ENCODE data around the gene CYP51A1.
"Not testable (repeated sequence)": the region's sequence is repeated elsewhere in the genome, so short reads cannot be mapped to it uniquely, and the experiment has no call there.

The CYP51A1 gene

GRCh38 chr7:92134271-92135051, at the start of gene CYP51A1:
Gene CYP51A1, minus strand, starts transcription at chr7:92134477. Its CDS starts 113 bp downstream, at chr7:92134364.
- peak; percentile 97 for DNase-seq

DNA sequence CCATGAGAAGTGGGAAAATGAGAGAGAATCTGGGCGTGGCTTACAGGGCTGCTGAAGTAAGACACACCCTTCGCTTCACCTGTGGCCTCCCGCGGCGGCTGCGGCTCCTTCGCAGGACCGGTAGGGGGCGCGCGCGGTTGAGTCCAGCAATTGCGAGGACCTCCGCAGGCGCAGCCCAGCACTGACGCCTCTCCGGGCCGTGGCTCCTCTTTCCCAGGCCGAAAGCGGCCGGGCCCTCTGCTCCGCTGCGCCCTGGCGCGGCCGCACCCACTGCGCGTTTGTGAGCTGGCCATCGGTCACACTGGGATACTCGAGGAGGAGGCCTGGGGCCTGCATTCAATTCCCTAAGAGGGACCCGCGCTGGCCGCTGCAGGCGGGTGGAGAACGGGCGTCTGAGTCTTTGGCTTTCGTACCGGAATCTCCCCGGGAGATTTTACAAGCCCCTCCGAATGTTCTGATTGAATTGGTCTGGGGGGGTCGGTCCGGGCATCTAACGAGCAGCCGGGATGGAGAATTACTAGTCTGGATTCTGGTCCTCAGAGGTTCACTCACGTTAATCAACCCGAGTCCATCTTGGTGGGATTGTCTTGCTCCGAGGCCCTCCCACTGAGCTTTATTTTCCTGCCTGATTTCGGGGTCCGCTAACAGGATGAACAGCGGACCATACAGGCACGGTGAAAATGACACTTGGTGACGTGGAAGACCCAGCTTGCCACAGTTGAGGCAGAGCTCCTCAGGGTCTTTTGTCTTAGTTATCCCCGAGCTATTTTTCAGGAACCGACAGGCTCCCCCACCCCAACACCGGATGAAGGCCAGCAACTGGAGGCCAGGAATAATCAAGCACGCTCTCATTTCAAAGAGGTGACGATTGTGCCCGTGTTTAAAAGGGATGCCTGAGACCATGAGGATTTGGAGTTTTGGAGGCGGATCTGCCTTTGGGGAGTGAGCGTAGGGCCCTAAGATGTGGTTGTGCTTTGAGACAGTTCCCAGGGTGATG, 44.9 kb upstream of the CYP51A1 start, which contains the start of gene LRRD1:
Gene LRRD1 (minus strand): TSS at position 215 of the 997 bp plus-strand sequence. CDS start 13,940 bp downstream, outside the sequence.
- DNase-seq: peak; percentile 72

- DNase-seq: peak; percentile 10
Measured at GRCh38 chr7:92177362-92177761, 43.1 kb upstream of the CYP51A1 start.

DNA sequence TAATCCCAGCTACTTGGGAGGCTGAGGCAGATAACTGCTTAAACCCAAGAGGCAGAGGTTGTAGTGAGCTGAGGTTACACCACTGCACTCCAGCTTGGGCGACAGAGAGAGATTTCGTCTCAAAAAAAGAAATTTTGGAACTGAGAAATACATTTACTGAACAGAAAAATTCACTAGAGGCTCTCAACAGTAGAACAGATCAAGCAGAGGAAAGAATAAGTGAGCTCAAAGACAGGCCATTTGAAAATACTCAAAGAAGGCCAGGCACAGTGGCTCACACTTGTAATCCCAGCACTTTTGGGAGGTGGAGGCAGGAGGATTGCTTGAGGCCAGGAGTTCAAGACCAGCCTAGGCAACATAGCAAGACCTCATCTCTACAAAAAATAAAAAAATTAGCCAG, 35.3 kb upstream of the CYP51A1 start:
- DNase-seq: not testable (repeated sequence)

- no peak for DNase-seq
Measured at GRCh38 chr7:92161271-92161670, 27.0 kb upstream of the CYP51A1 start.

DNA sequence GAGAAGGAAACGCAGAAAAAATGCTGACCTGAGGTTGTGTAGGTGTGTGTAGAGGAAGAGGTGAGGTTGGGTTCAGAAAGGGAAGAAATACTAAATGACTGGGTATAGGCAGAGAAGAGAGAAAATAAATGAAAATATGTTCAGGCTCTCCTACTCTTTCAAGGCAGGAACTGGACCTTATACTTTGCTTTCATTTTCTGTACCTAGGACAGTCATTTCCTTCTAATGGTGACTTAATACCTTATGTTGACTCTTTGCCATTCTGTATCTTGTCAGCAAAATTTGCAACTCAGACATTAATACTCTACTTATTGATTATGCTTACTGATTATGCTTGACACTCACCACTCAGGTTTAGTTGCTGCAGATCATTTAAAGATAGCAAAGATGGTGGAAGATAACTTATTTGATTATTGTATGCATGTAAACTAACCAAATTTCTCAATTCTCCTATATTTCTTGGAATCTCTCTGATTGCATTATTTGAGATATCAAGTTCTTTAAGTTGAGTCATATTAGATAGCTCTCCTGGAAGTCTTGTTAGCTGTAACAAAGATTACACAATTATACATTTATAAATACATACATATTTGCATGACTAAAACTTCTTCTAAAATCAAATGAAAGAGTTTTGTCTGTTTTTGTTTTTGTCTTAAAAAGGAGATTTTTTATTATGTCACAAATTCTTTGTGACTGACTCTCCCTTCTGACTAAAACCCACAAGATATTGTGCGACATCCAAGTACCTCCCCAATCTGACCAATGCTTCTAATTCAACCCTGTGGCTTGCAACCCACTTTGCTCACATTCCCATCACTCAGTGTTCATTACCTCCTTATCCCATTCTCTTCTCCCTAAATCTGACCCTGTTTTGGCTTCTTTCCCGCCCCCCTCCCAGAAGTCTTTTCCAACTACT, 24.6 kb upstream of the CYP51A1 start:
- DNase-seq: no peak

DNA sequence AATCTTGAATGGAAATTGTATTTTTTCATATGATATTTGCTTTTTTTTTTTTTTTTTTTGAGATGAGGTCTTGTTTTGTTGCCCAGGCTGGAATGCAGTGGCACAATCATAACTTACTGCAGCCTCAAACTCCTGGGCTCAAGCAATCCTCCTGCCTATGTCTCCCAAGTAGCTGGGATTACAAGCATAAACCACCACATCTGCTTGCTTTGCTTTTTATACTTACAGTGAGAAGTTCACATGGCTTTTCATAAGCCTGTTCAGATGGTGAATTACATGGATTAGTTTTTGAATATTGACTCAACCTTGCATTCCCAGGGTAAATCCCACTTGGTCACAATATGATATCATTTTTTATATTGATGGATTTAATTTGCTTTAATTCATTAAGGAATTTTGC, 22.7 kb upstream of the CYP51A1 start:
- DNase-seq: peak; percentile 79

DNA sequence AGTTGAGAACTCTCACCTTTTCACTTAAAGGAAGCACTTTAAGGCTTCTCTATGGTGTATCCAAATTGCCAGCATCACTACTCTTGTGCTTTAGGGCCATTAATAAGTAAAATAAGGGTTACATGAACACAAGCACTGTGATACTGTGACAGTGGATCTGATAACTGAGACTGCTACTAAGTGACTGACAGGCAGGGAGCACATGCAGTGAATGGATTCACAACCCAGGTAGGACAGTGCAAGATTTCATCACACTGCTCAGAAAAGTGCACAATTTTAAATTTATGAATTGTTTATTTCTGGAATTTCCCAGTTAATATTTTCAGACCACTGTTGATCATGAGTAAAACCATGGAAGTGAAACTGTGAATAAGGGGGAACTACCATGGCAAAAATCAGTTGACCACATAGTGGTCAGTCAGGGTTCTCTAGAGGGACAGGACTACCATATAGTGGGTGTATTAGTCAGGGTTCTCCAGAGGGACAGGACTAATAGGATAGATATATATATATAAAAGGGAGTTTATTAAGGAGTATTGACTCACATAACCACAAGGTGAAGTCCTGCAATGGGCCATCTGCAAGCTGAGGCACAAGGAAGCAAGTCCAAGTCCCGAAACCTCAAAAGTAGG, 20.9 kb upstream of the CYP51A1 start:
- DNase-seq: no peak

DNA sequence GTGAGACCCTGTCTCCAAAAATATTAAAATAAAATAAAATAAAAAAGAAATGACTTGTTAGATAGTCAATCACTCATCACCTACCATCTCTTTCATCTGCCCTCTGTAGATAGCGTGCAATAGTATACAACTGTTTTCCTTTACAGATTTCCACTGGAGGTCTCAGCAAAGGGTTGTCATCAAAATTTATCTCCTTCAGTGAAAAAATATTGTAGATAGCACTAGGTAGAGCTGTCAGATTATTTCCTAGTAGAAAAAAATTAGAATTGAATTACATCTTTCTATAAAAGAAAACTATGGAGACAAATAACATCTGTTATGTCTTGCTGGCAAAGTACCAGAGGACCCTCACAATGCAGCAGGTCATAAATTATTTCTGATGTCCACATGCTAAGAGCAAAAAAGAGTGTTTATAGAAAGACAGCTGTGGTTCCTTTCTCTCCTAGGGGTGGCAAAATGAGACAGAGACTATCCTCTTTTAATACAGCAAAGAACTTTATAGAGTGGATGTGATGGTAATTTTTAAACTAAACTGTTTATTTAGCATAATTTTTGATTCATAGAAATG, 16.3 kb upstream of the CYP51A1 start:
- no peak for DNase-seq

DNA sequence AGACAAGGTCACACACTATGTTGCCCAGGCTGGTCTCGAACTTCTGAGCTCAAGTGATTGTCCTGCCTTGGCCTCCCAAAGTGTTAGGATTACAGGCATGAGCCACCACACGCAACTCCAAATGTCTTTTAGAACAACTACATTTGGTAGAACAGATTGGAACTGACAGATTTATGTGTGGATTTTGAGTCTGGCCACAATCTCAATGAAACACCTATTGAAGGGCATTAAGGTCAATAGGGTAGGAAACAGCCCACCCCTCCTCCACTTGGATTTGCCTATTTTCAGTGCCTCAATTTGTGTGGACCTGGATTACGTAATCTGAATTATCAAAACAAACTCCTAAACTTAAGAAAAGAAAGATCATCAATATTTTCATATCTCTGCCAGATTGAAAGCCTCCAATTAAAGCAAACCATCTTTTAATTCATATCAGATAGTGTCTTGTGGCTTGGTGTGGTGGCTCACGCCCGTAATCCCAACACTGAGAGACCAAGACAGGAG, 15.5 kb upstream of the CYP51A1 start:
- no peak for DNase-seq

GRCh38 chr7:92143192-92143880, 9.1 kb upstream of the CYP51A1 start:
- DNase-seq: not testable (repeated sequence)

DNA sequence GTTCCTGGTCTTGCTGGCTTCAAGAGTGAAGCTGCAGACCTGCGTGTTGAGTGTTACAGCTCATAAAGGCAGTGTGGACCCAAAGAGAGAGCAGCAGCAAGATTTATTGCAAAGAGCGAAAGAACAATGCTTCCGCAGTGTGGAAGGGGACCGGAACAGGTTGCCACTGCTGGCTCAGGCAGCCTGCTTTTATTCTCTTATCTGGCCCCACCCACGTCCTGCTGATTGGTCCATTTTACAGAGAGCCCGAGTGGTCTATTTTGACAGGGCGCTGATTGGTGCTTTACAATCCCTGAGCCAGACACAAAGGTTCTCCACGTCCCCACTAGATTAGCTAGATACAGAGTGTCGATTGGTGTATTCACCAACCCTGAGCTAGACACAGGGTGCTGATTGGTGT, 8.5 kb upstream of the CYP51A1 start:
- not testable (repeated sequence) for DNase-seq

GRCh38 chr7:92141161-92141560, 6.9 kb upstream of the CYP51A1 start:
- DNase-seq: no peak

DNA sequence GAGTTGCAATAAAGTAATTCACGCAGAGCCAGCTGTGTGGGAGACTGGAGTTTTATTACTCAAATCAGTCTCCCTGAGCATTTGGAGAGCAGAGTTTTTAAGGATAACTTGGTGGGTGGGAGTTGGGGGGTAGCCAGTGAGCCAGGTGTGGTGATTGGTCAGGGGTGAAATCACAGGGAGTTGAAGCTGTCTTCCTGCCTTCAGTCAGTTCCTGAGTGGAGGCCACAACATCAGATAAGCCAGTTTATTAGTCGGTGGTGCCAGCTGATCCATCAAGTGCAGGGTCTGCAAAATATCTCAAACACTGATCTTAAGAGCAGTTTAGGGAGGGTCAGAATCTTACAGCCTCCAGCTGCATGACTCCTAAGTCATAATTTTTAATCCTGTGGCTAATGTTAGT, 3.3 kb upstream of the CYP51A1 start:
- no peak for DNase-seq

- peak; percentile 71 for DNase-seq
Measured at GRCh38 chr7:92135052-92135889, 994 bp upstream of the CYP51A1 start.

GRCh38 chr7:92133737-92134270, 473 bp downstream of the CYP51A1 start:
- DNase-seq: peak; percentile 91

GRCh38 chr7:92133133-92133736, 1.0 kb downstream of the CYP51A1 start:
- no peak for DNase-seq

GRCh38 chr7:92131764-92132330, 2.4 kb downstream of the CYP51A1 start:
- DNase-seq: no peak

- DNase-seq: no peak
Measured at GRCh38 chr7:92131093-92131492, 3.2 kb downstream of the CYP51A1 start.

Measured in NCI-H82 (cell line).